Sciatic nerve (tissue), 2 donors: ENCODE measurements around the gene MTHFR. TPM values are rescaled to one million over a fixed set of nuclear protein-coding genes. Genes with fewer than 3 reads are reported as not detected.

Experiments
- ATAC-seq: fragments of 200-7000 bp; cut with Tn5 transposase; one replicate; pipeline ENCODE4 v1.9.1; 2020; ENCODE audit warnings: mild to moderate bottlenecking, moderate library complexity
- DNase-seq: peaks from one replicate; pipeline ENCODE4 v3.0.0-alpha.2; 2020; ENCODE audit warnings: low spot score
- intact Hi-C: fragments of 100-400 bp; cut with DNase I; formaldehyde crosslinking; loops from one replicate; pipeline ENCODE4 v1.14.2; 2022
- total RNA-seq: library from RNA; stranded (reverse); fragmentation: NEBNext Ultra II Directional; extraction: Animal tissue kit (Norgen Biotek cat#: 25700); gene quantifications from one replicate; pipeline ENCODE4 v1.2.1, GENCODE V29; 2021
- donor health status: DM: no; HTN: no; CAD: no.
- donor health status: DM: no; HTN: no; CAD: no.

The MTHFR gene
- total RNA-seq, 1 donor from 2014 or later, result 78.3 TPM

GRCh38 chr1:11769274-11769673 is 36.5 kb downstream of the MTHFR start:
- intact Hi-C loops, result no loop called here
- no peak for ATAC-seq
- no peak for DNase-seq

DNA sequence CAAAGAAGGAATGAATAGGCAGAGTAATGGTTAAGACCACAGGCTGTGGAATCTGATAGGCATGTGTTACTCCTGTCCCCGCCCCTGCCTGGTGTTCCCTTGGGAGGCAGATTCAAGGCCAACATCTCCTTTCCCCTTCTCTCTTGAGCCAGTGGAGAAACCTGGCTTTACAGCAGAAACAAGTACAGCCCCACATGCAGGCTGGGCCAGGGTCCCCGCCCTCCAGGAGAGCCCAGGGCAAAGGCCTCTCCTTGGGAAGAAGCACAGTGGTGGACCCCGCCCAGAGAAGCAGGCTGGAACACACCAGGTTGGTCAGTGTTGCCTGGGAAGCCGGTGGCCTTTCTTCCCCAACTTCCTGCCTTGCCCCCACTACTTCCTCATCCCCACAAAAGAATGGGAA is 36.9 kb downstream of the MTHFR start:
- ATAC-seq (no peak), DNase-seq (no peak)
- intact Hi-C loops, result no loop called here

- intact Hi-C loops, result no loop called here
- ATAC-seq (no peak), DNase-seq (no peak)
Measured at GRCh38 chr1:11767922-11768704, 37.7 kb downstream of the MTHFR start.

DNA sequence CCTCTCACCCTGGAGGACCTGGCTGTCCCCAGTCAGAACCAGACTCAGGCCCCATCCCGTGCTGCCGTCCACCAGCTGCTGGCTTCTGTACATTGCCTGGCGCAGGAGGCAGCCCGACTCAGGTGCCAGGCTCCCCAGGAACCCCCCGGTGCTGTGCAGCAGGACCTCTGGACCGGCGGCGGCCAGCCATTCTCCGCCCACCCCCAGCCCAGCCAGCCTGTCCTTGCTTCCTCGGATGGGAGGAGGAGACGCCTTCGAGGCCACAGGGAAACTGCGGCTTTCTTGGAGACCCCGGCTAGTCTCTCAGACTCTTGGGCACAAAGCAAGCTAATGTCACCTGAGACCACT is 39.4 kb downstream of the MTHFR start:
- DNase-seq (no peak), ATAC-seq (no peak)
- intact Hi-C loops, result no loop called here

DNA sequence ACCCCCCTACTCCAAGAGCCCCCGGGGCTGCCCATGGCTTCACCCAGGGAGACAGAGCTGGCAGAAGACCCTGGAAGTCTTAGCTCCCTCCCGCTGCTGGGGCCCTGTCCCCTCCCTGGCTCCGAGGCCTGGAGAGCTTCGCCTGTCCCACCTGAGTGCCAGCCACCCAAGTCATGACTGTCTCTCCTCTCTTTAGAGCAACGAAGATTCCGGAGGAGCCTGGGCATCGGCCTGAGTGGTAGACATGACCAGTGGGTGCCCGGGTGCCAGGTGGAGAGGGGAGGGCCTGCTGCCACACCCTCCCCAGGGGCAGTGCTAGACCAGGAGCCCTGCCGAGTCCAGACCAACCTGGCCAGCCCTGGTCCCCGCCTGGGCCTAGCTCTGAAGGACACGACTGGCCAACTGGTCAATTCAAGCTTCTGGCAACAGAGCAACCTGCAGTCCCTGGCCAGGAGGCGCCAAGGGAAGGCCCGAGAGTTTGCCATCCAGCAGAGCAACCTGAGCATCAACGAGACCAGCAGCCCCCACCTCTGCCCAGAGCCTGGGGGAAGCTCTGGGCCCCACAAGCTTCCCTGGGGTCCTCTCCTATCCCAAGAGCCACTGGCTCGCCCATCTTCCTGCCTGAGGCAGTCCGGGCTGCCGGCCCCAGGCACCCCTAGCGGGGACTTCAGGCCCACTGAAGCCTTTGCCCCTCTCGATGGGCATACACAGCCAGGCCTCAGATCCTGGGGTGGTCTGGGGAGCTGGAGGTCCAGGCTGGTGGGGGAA is 39.9 kb downstream of the MTHFR start:
- no peak for ATAC-seq
- no peak for DNase-seq
- intact Hi-C loops, result no loop called here

DNA sequence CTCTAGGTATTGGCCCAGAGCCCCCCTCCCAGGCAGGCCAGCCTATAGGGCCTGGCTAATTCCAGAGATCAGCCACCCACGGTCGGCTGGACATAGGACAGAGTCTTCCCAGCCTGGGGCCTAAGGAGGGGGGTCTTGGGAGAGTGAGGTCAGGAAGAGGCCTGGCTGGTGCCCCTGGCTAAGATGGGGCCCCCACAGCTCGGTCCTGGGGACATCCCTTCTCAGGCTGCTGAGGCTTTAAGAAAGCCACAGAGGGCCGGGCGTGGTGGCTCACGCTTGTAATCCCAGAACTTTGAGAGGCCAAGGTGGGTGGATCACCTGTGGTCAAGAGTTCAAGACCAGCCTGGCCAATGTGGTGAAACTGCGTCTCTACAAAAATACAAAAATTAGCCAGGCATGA is 41.2 kb downstream of the MTHFR start:
- DNase-seq (no peak), ATAC-seq (no peak)
- intact Hi-C loops, result no loop called here

DNA sequence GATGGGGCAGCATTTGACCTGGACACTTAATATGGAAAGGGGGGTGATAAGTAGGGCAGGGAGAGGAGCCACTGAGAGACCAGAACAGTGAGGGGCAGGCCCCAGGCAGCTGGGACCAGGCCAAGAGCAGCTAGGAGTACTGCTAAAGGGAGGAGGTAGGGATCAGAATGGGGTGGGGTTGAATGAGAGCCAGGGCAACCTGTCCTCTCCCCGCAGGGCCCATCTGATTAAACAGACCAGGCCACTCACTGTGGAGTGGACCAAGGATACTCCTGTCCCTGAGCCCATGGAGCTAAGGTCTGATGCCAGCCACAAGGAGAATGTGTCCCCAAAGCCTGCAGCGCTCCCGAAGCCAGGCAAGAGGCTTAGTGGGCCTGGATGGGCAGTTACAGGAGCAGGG is 41.6 kb downstream of the MTHFR start:
- intact Hi-C loops, result no loop called here
- DNase-seq (no peak), ATAC-seq (no peak)

DNA sequence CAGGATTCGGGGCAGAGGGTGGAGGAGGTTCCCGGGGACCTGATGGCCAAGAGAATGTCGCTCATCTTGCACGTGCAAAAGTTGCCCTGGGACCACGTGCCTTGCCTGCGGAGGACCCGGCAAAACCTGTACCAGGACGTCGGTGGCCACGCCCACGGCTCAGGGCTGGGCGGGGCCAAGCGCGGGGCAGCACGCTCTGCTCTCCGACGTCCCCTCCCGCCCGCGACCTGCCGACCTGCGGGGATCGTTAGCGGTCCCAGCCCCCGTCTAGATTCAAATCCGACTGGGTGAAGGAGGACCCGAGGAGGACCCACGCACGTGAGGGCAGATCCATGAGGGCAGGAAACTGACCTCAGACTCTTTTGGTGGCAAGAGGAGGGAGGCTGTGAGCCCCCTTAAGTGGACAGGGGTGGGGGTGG is 43.8 kb downstream of the MTHFR start, which contains the start of gene C1orf167:
C1orf167 (plus strand) TSS at position 206 of the 419 bp plus-strand sequence. CDS start 2,208 bp downstream, outside the sequence.
- ATAC-seq (peak; percentile 43), DNase-seq (no peak)
- intact Hi-C loops, result no loop called here

DNA sequence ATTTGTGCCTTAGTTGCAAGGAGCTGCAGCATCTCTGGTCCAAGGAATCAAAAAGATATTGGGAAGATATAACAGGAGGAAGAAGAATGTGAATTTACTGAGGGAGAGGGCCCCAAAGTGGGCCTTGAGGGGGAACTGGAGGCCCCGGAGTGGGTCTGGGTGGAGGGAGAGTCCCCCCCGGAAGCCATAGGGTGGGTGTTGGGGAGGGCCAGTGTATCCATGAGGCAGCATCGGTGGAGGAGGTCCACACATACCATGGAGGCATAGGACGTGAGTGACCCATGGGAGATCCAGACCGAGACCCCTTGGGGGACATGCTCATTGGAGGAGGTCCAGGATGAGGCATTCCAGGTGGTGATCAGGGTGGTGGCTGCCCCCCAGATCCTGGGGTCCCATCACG is 44.5 kb downstream of the MTHFR start:
- ATAC-seq (no peak), DNase-seq (no peak)
- intact Hi-C loops, result no loop called here

- intact Hi-C loops, result no loop called here
- DNase-seq (no peak), ATAC-seq (no peak)
Measured at GRCh38 chr1:11759791-11760190, 46.0 kb downstream of the MTHFR start.

GRCh38 chr1:11757047-11757446 is 48.7 kb downstream of the MTHFR start:
- ATAC-seq, result no peak
- intact Hi-C loops, result no loop called here

GRCh38 chr1:11753555-11754208 is 52.1 kb downstream of the MTHFR start:
- intact Hi-C loops, result no loop called here
- DNase-seq, result no peak

More at GRCh38 chr1:11757047-11757446, 48.7 kb downstream of the MTHFR start:
- no peak for DNase-seq

DNA sequence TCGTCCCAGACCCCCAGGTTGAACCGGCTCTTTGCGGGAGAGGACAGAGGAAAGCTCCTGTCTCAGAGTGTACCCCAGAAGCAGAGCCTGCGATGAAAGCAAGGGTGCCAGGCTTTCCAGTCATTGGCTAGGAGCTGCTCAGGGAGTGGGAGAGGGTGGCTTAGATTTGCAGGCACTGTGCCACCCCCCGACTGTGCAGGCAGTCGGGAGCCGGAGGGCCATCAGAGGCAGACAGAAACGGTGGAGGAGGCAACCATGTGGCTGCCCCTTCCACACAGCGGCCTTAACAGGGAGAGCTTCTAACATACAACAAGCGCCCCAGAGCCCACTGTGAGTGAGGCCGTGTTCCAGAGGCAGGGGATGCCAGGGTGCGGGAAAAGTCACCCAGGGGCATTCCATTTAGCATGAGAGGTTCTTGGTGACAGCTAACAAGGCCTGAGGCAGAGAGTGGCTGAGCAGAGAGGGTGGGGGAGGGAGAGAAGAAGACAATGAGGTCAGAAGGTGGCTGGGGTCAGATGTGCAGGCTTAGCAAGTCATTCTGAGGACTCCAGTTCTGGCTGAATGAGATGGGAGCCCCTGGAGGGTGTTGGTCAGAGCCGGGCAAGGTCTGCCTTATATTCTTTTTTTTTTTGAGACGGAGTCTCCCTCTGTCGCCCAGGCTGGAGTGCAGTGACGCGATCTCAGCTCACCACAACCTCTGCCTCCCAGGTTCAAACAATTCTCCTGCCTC is 53.2 kb downstream of the MTHFR start:
- intact Hi-C loops, result no loop called here
- DNase-seq (no peak), ATAC-seq (no peak)

More at GRCh38 chr1:11753555-11754208, 52.1 kb downstream of the MTHFR start:
- no peak for ATAC-seq

DNA sequence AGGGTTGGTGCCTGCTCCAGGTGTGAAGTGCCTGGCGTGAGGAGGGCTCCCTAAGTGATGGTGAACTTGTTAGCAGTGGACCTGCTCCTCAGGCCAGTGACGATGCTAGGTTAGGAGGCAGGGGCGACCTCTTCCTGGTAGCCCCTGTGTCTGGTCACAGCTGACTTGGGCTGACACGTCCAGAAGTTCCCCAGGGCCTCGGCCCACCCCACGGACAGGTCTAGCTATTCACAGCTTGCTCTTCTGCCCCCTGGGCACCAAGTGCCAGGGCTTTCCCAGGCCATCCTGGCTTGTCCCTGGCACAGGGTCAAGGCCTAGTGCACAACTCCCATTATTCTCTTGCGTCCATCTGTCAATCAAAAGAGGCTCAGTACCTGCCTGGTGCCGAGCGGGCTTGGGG is 54.7 kb downstream of the MTHFR start:
- ATAC-seq (no peak), DNase-seq (no peak)
- intact Hi-C loops, result no loop called here

- intact Hi-C loops, result no loop called here
- ATAC-seq, result no peak
- DNase-seq, result no peak
Measured at GRCh38 chr1:11749996-11750395, 55.8 kb downstream of the MTHFR start.

- DNase-seq (no peak), ATAC-seq (peak; percentile 70)
- intact Hi-C loops, result no loop called here
Measured at GRCh38 chr1:11749203-11749689, 56.5 kb downstream of the MTHFR start.

- peak; percentile 4 for ATAC-seq
- intact Hi-C loops, result no loop called here
Measured at GRCh38 chr1:11748294-11749202, 57.2 kb downstream of the MTHFR start.

More at GRCh38 chr1:11748294-11749202, 57.2 kb downstream of the MTHFR start:
- no peak for DNase-seq
